ENCODE results near the gene CA9.

CA9 gene

GRCh38 chr9:35691757-35692301, 18.1 kb downstream of the CA9 start:
- DNase-seq (ENCODE audit: low read depth), result no peak

- DNase-seq (ENCODE audit: low read depth), result no peak
Measured at GRCh38 chr9:35695943-35696401, 22.2 kb downstream of the CA9 start.

- peak; percentile 31 for DNase-seq (ENCODE audit: low read depth)
Measured at GRCh38 chr9:35696520-35697215, 22.9 kb downstream of the CA9 start.

- DNase-seq (ENCODE audit: low read depth), result no peak
Measured at GRCh38 chr9:35697486-35697885, 23.8 kb downstream of the CA9 start.

- DNase-seq (ENCODE audit: low read depth), result no peak
Measured at GRCh38 chr9:35698231-35698630, 24.5 kb downstream of the CA9 start.

GRCh38 chr9:35700031-35700430, 26.3 kb downstream of the CA9 start:
- no peak for DNase-seq (ENCODE audit: low read depth)

- DNase-seq (ENCODE audit: low read depth), result no peak
Measured at GRCh38 chr9:35700942-35701341, 27.2 kb downstream of the CA9 start.

GRCh38 chr9:35702696-35703095, 29.0 kb downstream of the CA9 start:
- no peak for DNase-seq (ENCODE audit: low read depth)

GRCh38 chr9:35703906-35704672, 30.4 kb downstream of the CA9 start:
- no peak for DNase-seq (ENCODE audit: low read depth)

- DNase-seq (ENCODE audit: low read depth), result no peak
Measured at GRCh38 chr9:35705372-35705771, 31.6 kb downstream of the CA9 start.

- no peak for DNase-seq (ENCODE audit: low read depth)
Measured at GRCh38 chr9:35705836-35706430, 32.2 kb downstream of the CA9 start.

GRCh38 chr9:35706951-35707350, 33.2 kb downstream of the CA9 start:
- no peak for DNase-seq (ENCODE audit: low read depth)

- no peak for DNase-seq (ENCODE audit: low read depth)
Measured at GRCh38 chr9:35708146-35708545, 34.4 kb downstream of the CA9 start.

- DNase-seq (ENCODE audit: low read depth), result no peak
Measured at GRCh38 chr9:35710818-35711500, 37.2 kb downstream of the CA9 start.

- no peak for DNase-seq (ENCODE audit: low read depth)
Measured at GRCh38 chr9:35711501-35712428, 38.0 kb downstream of the CA9 start.

GRCh38 chr9:35712762-35713400, 39.2 kb downstream of the CA9 start:
- DNase-seq (ENCODE audit: low read depth), result no peak

GRCh38 chr9:35713578-35713977, 39.9 kb downstream of the CA9 start:
- DNase-seq (ENCODE audit: low read depth), result no peak

GRCh38 chr9:35714123-35714522, 40.4 kb downstream of the CA9 start:
- no peak for DNase-seq (ENCODE audit: low read depth)

- DNase-seq (ENCODE audit: low read depth), result no peak
Measured at GRCh38 chr9:35714579-35715252, 41.0 kb downstream of the CA9 start.

GRCh38 chr9:35716230-35716629, 42.5 kb downstream of the CA9 start:
- no peak for DNase-seq (ENCODE audit: low read depth)

All from CMK (cell line).